MM.1S (cell line): Measurements from ENCODE around the gene TUBB6.

Experiments used
- DNase-seq: peaks from one replicate; pipeline ENCODE4 v3.0.0-alpha.2; 2015
- H2AFZ ChIP-seq: fragments of 300-600 bp; sonication (generic); 2 replicates; pipeline ENCODE4 v1.6.0; 2016; ENCODE audit warnings: antibody characterized with exemption, low read length
- H3F3A ChIP-seq: fragments of 300-600 bp; sonication (generic); 2 replicates; pipeline ENCODE4 v1.6.1; 2016; ENCODE audit warnings: mild to moderate bottlenecking, antibody characterized with exemption, low read length, moderate library complexity, mixed read lengths; ENCODE audit not compliant: insufficient read depth
- H3K27ac ChIP-seq: fragments of 300-600 bp; sonication (generic); 2 replicates; pipeline ENCODE4 v1.5.1; 2016; ENCODE audit warnings: mild to moderate bottlenecking, low read length
- H3K27me3 ChIP-seq: fragments of 300-600 bp; sonication (generic); replicated peaks from 2 replicates; pipeline ENCODE4 v1.6.0; 2016; ENCODE audit warnings: low read length; ENCODE audit not compliant: insufficient read depth
- H3K36me3 ChIP-seq: fragments of 300-600 bp; sonication (generic); replicated peaks from 2 replicates; pipeline ENCODE4 v1.6.1; 2016; ENCODE audit warnings: mild to moderate bottlenecking, low read length, mixed read lengths; ENCODE audit not compliant: insufficient read depth
- H3K4me1 ChIP-seq: fragments of 300-600 bp; sonication (generic); 2 replicates; pipeline ENCODE4 v1.6.1; 2016; ENCODE audit warnings: low read length, mixed read lengths
- H3K4me2 ChIP-seq: fragments of 300-600 bp; sonication (generic); 2 replicates; pipeline ENCODE4 v1.6.0; 2016; ENCODE audit warnings: low read depth, low read length
- H3K4me3 ChIP-seq: fragments of 300-600 bp; sonication (generic); 2 replicates; pipeline ENCODE4 v1.5.1; 2016; ENCODE audit warnings: low read length, mixed read lengths
- H3K79me2 ChIP-seq: fragments of 300-600 bp; sonication (generic); 2 replicates; pipeline ENCODE4 v1.6.1; 2016; ENCODE audit warnings: mixed run types, low read length, mixed read lengths
- H3K9ac ChIP-seq: fragments of 300-600 bp; sonication (generic); 2 replicates; pipeline ENCODE4 v1.6.1; 2016; ENCODE audit warnings: low read length, mixed read lengths
- H3K9me2 ChIP-seq: fragments of 300-600 bp; sonication (generic); replicated peaks from 2 replicates; pipeline ENCODE4 v1.6.1; 2016; ENCODE audit warnings: mild to moderate bottlenecking, low read length, mixed read lengths; ENCODE audit not compliant: insufficient read depth
- H3K9me3 ChIP-seq: fragments of 300-600 bp; sonication (generic); replicated peaks from 2 replicates; pipeline ENCODE4 v1.6.1; 2016; ENCODE audit warnings: mild to moderate bottlenecking, low read length, mixed read lengths; ENCODE audit not compliant: insufficient read depth
- H4K20me1 ChIP-seq: fragments of 300-600 bp; sonication (generic); 2 replicates; pipeline ENCODE4 v1.6.1; 2016; ENCODE audit warnings: mild to moderate bottlenecking, low read length, moderate library complexity, mixed read lengths; ENCODE audit not compliant: insufficient read depth
- EZH2 ChIP-seq: fragments of 300-600 bp; sonication (generic); optimal IDR thresholded peaks from 2 replicates; pipeline ENCODE3; 2017; ENCODE audit warnings: low read depth, mild to moderate bottlenecking, antibody characterized with exemption, low read length, mixed read lengths
- EZH2phosphoT487 ChIP-seq: fragments of 300-600 bp; sonication (generic); IDR thresholded peaks from 2 replicates; pipeline ENCODE4 v1.6.1; 2018; ENCODE audit warnings: antibody characterized with exemption, low read length
- TF ChIP-seq, protein P1 (sequence below): fragments of 300-600 bp; sonication (generic); IDR thresholded peaks from 2 replicates; pipeline ENCODE4 v1.5.1; 2016; ENCODE audit warnings: antibody characterized with exemption, low read length, mixed read lengths

Gene TUBB6

DNA sequence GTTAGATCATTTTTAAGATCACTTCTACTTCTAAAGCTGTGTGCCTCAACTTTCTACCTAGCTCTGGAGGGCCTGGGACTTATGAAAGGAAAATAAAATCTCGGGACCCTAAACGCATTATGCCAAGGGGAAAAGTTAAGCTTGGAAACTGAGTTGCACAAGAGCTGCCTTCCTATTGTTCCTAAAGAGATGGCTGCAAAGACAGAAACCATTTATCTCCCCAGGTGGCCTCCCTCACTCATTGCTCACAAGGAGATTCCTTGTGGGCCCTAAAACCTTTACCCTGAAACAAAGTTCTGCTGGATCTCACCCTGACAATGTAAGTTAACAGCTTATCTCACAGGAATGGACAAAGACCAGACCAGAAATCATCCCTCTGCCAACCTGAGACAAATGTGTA lies 26.8 kb downstream of the TUBB6 start:
- H3K27ac ChIP-seq, result no peak overlapping the region
- no peaks in the 10 kb centered on the region for H3K4me1 ChIP-seq
- H4K20me1 ChIP-seq, result no peaks in the 10 kb centered on the region; the same call in 1 of the 2 replicates
- H3K4me2 ChIP-seq, result no peak overlapping the region
- H3K9ac ChIP-seq, result no peak overlapping the region
- no peaks in the 10 kb centered on the region for H3F3A ChIP-seq
- no peaks in the 10 kb centered on the region; the same call in 1 of the 2 replicates for H3K36me3 ChIP-seq
- H3K4me3 ChIP-seq, result no peak overlapping the region
- TF ChIP-seq, protein P1, sequence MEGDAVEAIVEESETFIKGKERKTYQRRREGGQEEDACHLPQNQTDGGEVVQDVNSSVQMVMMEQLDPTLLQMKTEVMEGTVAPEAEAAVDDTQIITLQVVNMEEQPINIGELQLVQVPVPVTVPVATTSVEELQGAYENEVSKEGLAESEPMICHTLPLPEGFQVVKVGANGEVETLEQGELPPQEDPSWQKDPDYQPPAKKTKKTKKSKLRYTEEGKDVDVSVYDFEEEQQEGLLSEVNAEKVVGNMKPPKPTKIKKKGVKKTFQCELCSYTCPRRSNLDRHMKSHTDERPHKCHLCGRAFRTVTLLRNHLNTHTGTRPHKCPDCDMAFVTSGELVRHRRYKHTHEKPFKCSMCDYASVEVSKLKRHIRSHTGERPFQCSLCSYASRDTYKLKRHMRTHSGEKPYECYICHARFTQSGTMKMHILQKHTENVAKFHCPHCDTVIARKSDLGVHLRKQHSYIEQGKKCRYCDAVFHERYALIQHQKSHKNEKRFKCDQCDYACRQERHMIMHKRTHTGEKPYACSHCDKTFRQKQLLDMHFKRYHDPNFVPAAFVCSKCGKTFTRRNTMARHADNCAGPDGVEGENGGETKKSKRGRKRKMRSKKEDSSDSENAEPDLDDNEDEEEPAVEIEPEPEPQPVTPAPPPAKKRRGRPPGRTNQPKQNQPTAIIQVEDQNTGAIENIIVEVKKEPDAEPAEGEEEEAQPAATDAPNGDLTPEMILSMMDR, result no peak
- TF ChIP-seq EZH2phosphoT487 (no peak), EZH2 (no peak)
- DNase-seq, result no peak
- no peaks in the 10 kb centered on the region for H3K9me2 ChIP-seq
- H3K27me3 ChIP-seq, result no peaks in the 10 kb centered on the region
- H2AFZ ChIP-seq, result no peak overlapping the region
- no peaks in the 10 kb centered on the region for H3K9me3 ChIP-seq
- peaks cover 2% of the 10 kb centered on the region; the same call in 1 of the 2 replicates for H3K79me2 ChIP-seq

DNA sequence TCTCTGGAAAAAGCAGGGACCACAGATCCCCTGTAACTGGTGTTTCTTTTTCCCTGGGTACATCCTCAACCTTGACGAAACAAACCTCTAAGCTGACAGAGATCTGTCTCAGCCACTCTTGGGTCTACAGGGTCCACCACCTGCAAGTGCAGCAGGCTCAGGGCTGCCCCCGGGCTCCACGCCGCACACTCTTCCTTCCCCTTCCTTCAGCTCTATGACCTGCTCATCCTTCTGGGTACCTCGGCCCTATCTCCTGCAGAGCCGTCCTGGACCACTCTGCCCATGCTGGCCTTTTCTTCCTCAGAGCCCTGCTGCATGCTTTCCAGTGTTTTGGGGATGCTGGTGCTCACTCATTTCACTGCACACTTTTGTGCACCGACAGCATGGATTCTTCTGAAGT lies 27.5 kb downstream of the TUBB6 start:
- Histone ChIP-seq H3K4me1 (no peaks in the 10 kb centered on the region), H3K27me3 (no peaks in the 10 kb centered on the region), H3K9me3 (no peaks in the 10 kb centered on the region), H3K27ac (no peak overlapping the region), H3K79me2 (peaks cover 2% of the 10 kb centered on the region; the same call in 1 of the 2 replicates), H2AFZ (no peak overlapping the region), H3K9me2 (no peaks in the 10 kb centered on the region), H3K9ac (no peak overlapping the region), H3K4me2 (no peak overlapping the region), H3F3A (no peaks in the 10 kb centered on the region), H4K20me1 (no peaks in the 10 kb centered on the region; the same call in 1 of the 2 replicates), H3K4me3 (no peak overlapping the region), H3K36me3 (no peaks in the 10 kb centered on the region; the same call in 1 of the 2 replicates)
- TF ChIP-seq EZH2 (no peak), EZH2phosphoT487 (no peak)
- TF ChIP-seq, protein P1, result no peak
- no peak for DNase-seq

DNA sequence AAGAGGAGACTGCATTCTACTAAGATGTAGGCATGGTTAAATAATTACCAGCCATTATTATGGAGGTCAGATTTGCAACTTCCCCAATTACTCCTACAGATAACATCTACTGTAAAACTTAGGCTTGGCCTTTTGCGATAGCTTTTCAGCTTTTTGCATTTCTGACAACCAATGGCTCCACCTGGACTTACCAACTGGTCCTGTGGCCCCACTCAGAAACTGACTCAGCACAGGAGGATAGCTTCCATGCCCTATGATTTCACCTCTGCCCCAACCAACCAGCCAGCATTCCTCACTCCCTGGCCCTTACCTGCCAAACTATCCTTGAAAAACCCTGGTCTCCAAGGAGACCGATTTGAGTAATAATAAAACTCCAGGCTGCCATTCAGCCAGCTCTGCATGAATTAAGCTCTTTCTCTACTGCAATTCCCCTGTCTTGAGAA lies 28.2 kb downstream of the TUBB6 start:
- no peaks in the 10 kb centered on the region for H3K79me2 ChIP-seq
- H3K9ac ChIP-seq, result no peak overlapping the region
- H3K27ac ChIP-seq, result no peak overlapping the region
- no peaks in the 10 kb centered on the region for H3K9me2 ChIP-seq
- TF ChIP-seq EZH2phosphoT487 (no peak), EZH2 (no peak)
- TF ChIP-seq, protein P1, result no peak
- H3K9me3 ChIP-seq, result no peaks in the 10 kb centered on the region
- no peak overlapping the region for H3K4me2 ChIP-seq
- no peaks in the 10 kb centered on the region; the same call in 1 of the 2 replicates for H3K36me3 ChIP-seq
- no peaks in the 10 kb centered on the region for H3K4me1 ChIP-seq
- no peaks in the 10 kb centered on the region for H3K27me3 ChIP-seq
- no peak overlapping the region for H3K4me3 ChIP-seq
- no peaks in the 10 kb centered on the region for H3F3A ChIP-seq
- H2AFZ ChIP-seq, result no peak overlapping the region
- H4K20me1 ChIP-seq, result no peaks in the 10 kb centered on the region; the same call in 1 of the 2 replicates
- no peak for DNase-seq
